PC-9 (cell line): ENCODE results near the gene HYDIN. TPM values are rescaled to one million over a fixed set of nuclear protein-coding genes. Genes with fewer than 3 reads are reported as not detected.

Source experiments
- BruUV-seq: library from RNA; stranded (reverse); fragments of 400-500 nt; replicated peaks from 2 replicates; lab custom pipeline; 2021; lab: Mats Ljungman, UMichigan
- CTCF ChIA-PET: fragments of 300-600 bp; sonication (Branson Sonifier 250); formaldehyde crosslinking; loops from one replicate; lab custom pipeline; 2022; ENCODE audit warnings: antibody characterized with exemption; lab: Charles Lee
- POLR2A ChIA-PET: fragments of 300-600 bp; sonication (Branson Sonifier 250); formaldehyde crosslinking; loops from one replicate; lab custom pipeline; 2022; ENCODE audit warnings: antibody characterized with exemption; ENCODE audit not compliant: unreplicated experiment; lab: Charles Lee
- DNase-seq, 2 experiments: peaks; one replicate each; pipeline versions ENCODE4 v3.0.0 to v3.0.0-alpha.2; 2015 to 2022; ENCODE audit warnings: mixed read lengths in 1 of 2
- H2AFZ ChIP-seq: fragments of 200-600 bp; sonication (generic); 2 replicates; pipeline ENCODE4 v1.8.1; 2017; ENCODE audit warnings: antibody characterized with exemption
- H3F3A ChIP-seq: fragments of 200-600 bp; sonication (generic); 2 replicates; pipeline ENCODE4 v1.8.1; 2017; ENCODE audit warnings: antibody characterized with exemption, mild to moderate bottlenecking, low read depth; ENCODE audit not compliant: insufficient read depth
- H3K27ac ChIP-seq: fragments of 200-600 bp; sonication (generic); 2 replicates; pipeline ENCODE4 v1.6.1; 2016; ENCODE audit warnings: mixed run types
- H3K27me3 ChIP-seq: fragments of 200-600 bp; sonication (generic); 2 replicates; pipeline ENCODE4 v1.6.1; 2016; ENCODE audit warnings: low read depth, mixed run types; ENCODE audit not compliant: insufficient read depth
- H3K36me3 ChIP-seq: fragments of 200-600 bp; sonication (generic); 2 replicates; pipeline ENCODE4 v1.6.1; 2016; ENCODE audit warnings: low read depth, mixed run types
- H3K4me1 ChIP-seq: fragments of 200-600 bp; sonication (generic); replicated peaks from 2 replicates; pipeline ENCODE4 v1.6.1; 2016; ENCODE audit warnings: mixed run types; ENCODE audit not compliant: insufficient read depth
- H3K4me2 ChIP-seq: fragments of 200-600 bp; sonication (generic); 2 replicates; pipeline ENCODE4 v1.6.1; 2017; ENCODE audit warnings: mixed run types
- H3K4me3 ChIP-seq: fragments of 200-600 bp; sonication (generic); 2 replicates; pipeline ENCODE4 v1.6.1; 2016; ENCODE audit warnings: mixed run types
- H3K79me2 ChIP-seq: fragments of 200-600 bp; sonication (generic); 2 replicates; pipeline ENCODE4 v1.6.1; 2017; ENCODE audit warnings: low read depth, mixed run types
- H3K9me2 ChIP-seq: fragments of 200-600 bp; sonication (generic); 2 replicates; pipeline ENCODE4 v1.8.1; 2017; ENCODE audit warnings: mild to moderate bottlenecking; ENCODE audit not compliant: insufficient read depth
- H3K9me3 ChIP-seq: fragments of 200-600 bp; sonication (generic); 2 replicates; pipeline ENCODE4 v1.8.1; 2016; ENCODE audit warnings: low read depth; ENCODE audit not compliant: insufficient read depth
- H4K20me1 ChIP-seq: fragments of 200-600 bp; sonication (generic); 2 replicates; pipeline ENCODE4 v1.8.1; 2017; ENCODE audit not compliant: insufficient read depth
- CTCF ChIP-seq: fragments of 200-600 bp; sonication (generic); conservative IDR thresholded peaks from 2 replicates; pipeline ENCODE4 v1.6.1; 2017; ENCODE audit warnings: mixed run types, antibody characterized with exemption, mild to moderate bottlenecking, moderate library complexity
- EZH2 ChIP-seq: fragments of 200-600 bp; sonication (generic); IDR thresholded peaks from 2 replicates; pipeline ENCODE4 v1.8.0; 2017; ENCODE audit warnings: antibody characterized with exemption, low read depth
- intact Hi-C: fragments of 100-400 bp; cut with micrococcal nuclease; formaldehyde crosslinking; loops from one replicate; pipeline ENCODE4 v1.10.0; 2022; ENCODE audit not compliant: unreplicated experiment
- total RNA-seq: library from RNA; stranded (reverse); gene quantifications from 2 replicates; pipeline ENCODE4 v1.2.3, GENCODE V29; 2021

The HYDIN gene
- total RNA-seq, 1 experiment from 2014 or later = 31.0 TPM

GRCh38 chr16:71242036-71242435 lies 11.5 kb upstream of the HYDIN start:
- no peaks in the 10 kb centered on the region for H3K9me3 ChIP-seq
- H2AFZ ChIP-seq = no peak overlapping the region
- no peaks in the 10 kb centered on the region for H3K36me3 ChIP-seq
- no peaks in the 10 kb centered on the region for H3K79me2 ChIP-seq
- H3K27me3 ChIP-seq = no peaks in the 10 kb centered on the region
- H3K27ac ChIP-seq = no peak overlapping the region
- no peak for DNase-seq
- H3F3A ChIP-seq = no peaks in the 10 kb centered on the region
- ChIA-PET CTCF (no interaction called here), POLR2A (no interaction called here)
- no peak overlapping the region for H3K4me2 ChIP-seq
- intact Hi-C loops = no loop called here
- no peaks in the 10 kb centered on the region for H4K20me1 ChIP-seq
- TF ChIP-seq CTCF (no peak), EZH2 (no peak)
- no peak overlapping the region for H3K4me3 ChIP-seq
- no peaks in the 10 kb centered on the region for H3K9me2 ChIP-seq
- H3K4me1 ChIP-seq = no peaks in the 10 kb centered on the region; the same call in 1 of the 2 replicates
- BruUV-seq = no TSS peak

GRCh38 chr16:71229344-71229743 lies 1.2 kb downstream of the HYDIN start:
- Histone ChIP-seq H3K4me1 (peaks cover 6% of the 10 kb centered on the region), H3F3A (no peaks in the 10 kb centered on the region), H3K79me2 (peaks cover 17% of the 10 kb centered on the region), H3K36me3 (no peaks in the 10 kb centered on the region), H3K4me3 (peak overlapping the region; percentile 81; the same call in 1 of the 2 replicates), H2AFZ (no peak overlapping the region), H3K4me2 (peak overlapping the region; percentile 86), H3K27me3 (no peaks in the 10 kb centered on the region), H3K27ac (no peak overlapping the region), H4K20me1 (no peaks in the 10 kb centered on the region), H3K9me2 (no peaks in the 10 kb centered on the region), H3K9me3 (peaks cover 5% of the 10 kb centered on the region)
- POLR2A ChIA-PET = no interaction called here
- CTCF ChIA-PET = no interaction called here
- TF ChIP-seq EZH2 (no peak), CTCF (no peak)
- no TSS peak for BruUV-seq
- DNase-seq = no peak
- intact Hi-C loops = no loop called here

GRCh38 chr16:71226229-71227141 lies 4.0 kb downstream of the HYDIN start:
- Histone ChIP-seq H3K9me3 (peaks cover 5% of the 10 kb centered on the region), H3K27me3 (no peaks in the 10 kb centered on the region), H3F3A (no peaks in the 10 kb centered on the region), H3K4me2 (no peak overlapping the region), H3K79me2 (peaks cover 17% of the 10 kb centered on the region), H3K36me3 (no peaks in the 10 kb centered on the region), H3K4me3 (no peak overlapping the region), H3K4me1 (peaks cover 6% of the 10 kb centered on the region), H3K9me2 (no peaks in the 10 kb centered on the region), H4K20me1 (no peaks in the 10 kb centered on the region), H3K27ac (no peak overlapping the region), H2AFZ (no peak overlapping the region)
- ChIA-PET CTCF (no interaction called here), POLR2A (no interaction called here)
- no peak for DNase-seq
- intact Hi-C loops = no loop called here
- no peak for TF ChIP-seq CTCF
- no peak for TF ChIP-seq EZH2
- BruUV-seq = TSS peak; percentile 1
